ENCODE measurements around the gene SORCS3. TPM values are rescaled to one million over a fixed set of nuclear protein-coding genes. Genes with fewer than 3 reads are reported as not detected.

SORCS3 gene
- total and polyA plus RNA-seq, 4 donors: 0.14 TPM; not detected in 3

DNA sequence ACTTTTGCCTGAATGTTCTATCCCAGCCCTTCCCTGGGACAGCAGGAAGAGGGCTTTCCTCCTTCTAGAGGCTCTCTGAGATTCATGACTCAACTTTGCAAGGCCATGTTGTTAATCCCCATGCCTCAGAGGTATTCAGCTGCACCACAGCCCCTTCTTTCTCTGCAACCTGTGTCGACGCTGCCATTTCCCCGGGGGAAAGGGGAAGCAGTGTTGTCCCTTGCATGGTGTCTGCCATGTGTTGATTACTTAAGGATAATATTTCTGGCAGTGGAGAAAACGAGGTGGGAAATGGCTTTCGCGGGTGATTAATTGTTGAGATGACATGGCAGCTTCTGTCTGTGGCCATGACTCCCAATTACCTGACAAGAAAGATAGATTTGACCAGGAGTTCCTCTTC is 133.1 kb downstream of the SORCS3 start:
- Histone ChIP-seq H3K9ac (ENCODE audit: insufficient read depth in 1 of 2, low read length in 2 of 2) (no peak overlapping the region), H3K4me1 (ENCODE audit: control insufficient read depth in 5 of 5, insufficient read depth in 5 of 5, low read length in 5 of 5) (no peaks in the 10 kb centered on the region), H3K27ac (ENCODE audit: low read depth in 1 of 2, low read length in 1 of 2) (no peak overlapping the region), H3K27me3 (ENCODE audit: control insufficient read depth in 3 of 3, insufficient read depth in 3 of 3, low read length in 2 of 3) (peaks cover 0 to 2% (median 0%) of the 10 kb centered on the region in 3 donors), H3K9me3 (ENCODE audit: control insufficient read depth in 4 of 4, insufficient read depth in 3 of 4, low read length in 3 of 4) (peaks cover 0 to 2% (median 0%) of the 10 kb centered on the region in 4 donors), H3K36me3 (ENCODE audit: control insufficient read depth in 4 of 4, insufficient read depth in 4 of 4, low read length in 4 of 4) (no peaks in the 10 kb centered on the region), H3K4me3 (no peak overlapping the region)
- no peak for DNase-seq
- TF ChIP-seq, protein P1, sequence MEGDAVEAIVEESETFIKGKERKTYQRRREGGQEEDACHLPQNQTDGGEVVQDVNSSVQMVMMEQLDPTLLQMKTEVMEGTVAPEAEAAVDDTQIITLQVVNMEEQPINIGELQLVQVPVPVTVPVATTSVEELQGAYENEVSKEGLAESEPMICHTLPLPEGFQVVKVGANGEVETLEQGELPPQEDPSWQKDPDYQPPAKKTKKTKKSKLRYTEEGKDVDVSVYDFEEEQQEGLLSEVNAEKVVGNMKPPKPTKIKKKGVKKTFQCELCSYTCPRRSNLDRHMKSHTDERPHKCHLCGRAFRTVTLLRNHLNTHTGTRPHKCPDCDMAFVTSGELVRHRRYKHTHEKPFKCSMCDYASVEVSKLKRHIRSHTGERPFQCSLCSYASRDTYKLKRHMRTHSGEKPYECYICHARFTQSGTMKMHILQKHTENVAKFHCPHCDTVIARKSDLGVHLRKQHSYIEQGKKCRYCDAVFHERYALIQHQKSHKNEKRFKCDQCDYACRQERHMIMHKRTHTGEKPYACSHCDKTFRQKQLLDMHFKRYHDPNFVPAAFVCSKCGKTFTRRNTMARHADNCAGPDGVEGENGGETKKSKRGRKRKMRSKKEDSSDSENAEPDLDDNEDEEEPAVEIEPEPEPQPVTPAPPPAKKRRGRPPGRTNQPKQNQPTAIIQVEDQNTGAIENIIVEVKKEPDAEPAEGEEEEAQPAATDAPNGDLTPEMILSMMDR (IDR thresholded peaks at IDR 0.05; ENCODE audit: control extremely low read depth, extremely low read depth): no peak
- ATAC-seq (ENCODE audit: insufficient read depth, low FRiP score): no peak
- WGBS, 2 donors: 47 to 52% methylated on average over 6 of the region's 6 CpGs

DNA sequence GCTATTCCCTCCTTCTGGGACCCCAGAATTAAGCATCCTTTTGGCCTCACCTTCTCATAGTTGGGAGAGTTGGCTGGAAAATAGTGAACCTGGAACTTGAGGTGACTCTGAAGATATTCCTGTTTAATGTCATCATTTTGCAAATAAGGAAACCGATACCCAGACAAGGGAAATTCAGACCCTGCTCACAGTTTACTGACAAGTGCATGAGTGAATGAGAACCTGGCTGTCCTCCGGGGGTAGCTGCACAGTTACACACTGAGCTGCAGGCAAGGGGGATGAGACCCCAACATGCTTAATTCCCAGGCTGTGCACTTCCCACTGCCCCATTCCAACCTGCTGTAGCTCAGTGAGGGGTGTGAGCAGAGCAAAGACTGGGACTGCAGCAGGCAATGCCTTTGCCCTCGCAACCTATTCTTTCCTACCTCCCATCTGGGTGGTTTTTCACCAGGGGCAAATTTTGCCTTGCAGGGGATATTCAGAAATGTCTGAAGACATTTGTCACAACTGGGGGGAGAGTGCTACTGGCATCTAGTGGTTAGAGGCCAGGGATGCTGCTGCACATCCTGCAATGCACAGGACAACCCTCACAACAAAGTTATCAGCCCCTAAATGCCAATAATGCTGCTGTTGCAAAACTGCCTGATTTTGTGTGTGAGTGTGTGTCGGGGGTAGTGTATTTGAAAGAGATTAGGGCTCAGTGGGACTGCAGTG is 136.2 kb downstream of the SORCS3 start:
- no peak for DNase-seq
- peaks cover 0 to under 1% (median 0%) of the 10 kb centered on the region in 4 donors for H3K9me3 ChIP-seq (ENCODE audit: control insufficient read depth in 4 of 4, insufficient read depth in 3 of 4, low read length in 3 of 4)
- no peak overlapping the region for H3K27ac ChIP-seq (ENCODE audit: low read depth in 1 of 2, low read length in 1 of 2)
- no peaks in the 10 kb centered on the region for H3K36me3 ChIP-seq (ENCODE audit: control insufficient read depth in 4 of 4, insufficient read depth in 4 of 4, low read length in 4 of 4)
- WGBS, 2 donors: 72 to 77% methylated on average over 4 of the region's 4 CpGs
- no peaks in the 10 kb centered on the region for H3K4me1 ChIP-seq (ENCODE audit: control insufficient read depth in 5 of 5, insufficient read depth in 5 of 5, low read length in 5 of 5)
- peaks cover 0 to 3% (median 0%) of the 10 kb centered on the region in 3 donors for H3K27me3 ChIP-seq (ENCODE audit: control insufficient read depth in 3 of 3, insufficient read depth in 3 of 3, low read length in 2 of 3)
- H3K4me3 ChIP-seq: no peak overlapping the region
- no peak for ATAC-seq (ENCODE audit: insufficient read depth, low FRiP score)
- H3K9ac ChIP-seq (ENCODE audit: insufficient read depth in 1 of 2, low read length in 2 of 2): no peak overlapping the region
- TF ChIP-seq, protein P1 (IDR thresholded peaks at IDR 0.05; ENCODE audit: control extremely low read depth, extremely low read depth): no peak

DNA sequence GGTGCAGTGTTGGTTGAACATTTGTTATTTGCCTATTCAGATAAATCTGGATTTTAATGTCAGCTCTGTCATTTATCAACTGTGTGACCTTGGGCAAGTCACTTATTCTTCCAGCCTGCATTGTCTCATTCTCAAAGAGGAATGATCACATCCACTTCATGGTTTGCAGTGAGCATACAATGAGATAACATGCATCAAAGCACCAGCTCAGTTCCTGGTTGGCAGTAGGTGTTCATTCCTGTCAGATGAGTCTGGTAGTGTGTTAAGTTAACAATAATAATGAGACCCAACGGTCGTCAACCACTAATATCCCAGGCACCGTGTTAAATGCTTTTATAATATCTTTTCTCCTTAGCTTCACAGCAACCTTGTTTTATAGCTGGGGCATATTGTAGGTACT is 137.3 kb downstream of the SORCS3 start:
- no peak for DNase-seq
- TF ChIP-seq, protein P1 (IDR thresholded peaks at IDR 0.05; ENCODE audit: control extremely low read depth, extremely low read depth): no peak
- no peaks in the 10 kb centered on the region for H3K4me1 ChIP-seq (ENCODE audit: control insufficient read depth in 5 of 5, insufficient read depth in 5 of 5, low read length in 5 of 5)
- no peak overlapping the region for H3K27ac ChIP-seq (ENCODE audit: low read depth in 1 of 2, low read length in 1 of 2)
- no peak overlapping the region for H3K9ac ChIP-seq (ENCODE audit: insufficient read depth in 1 of 2, low read length in 2 of 2)
- ATAC-seq (ENCODE audit: insufficient read depth, low FRiP score): no peak
- peaks cover 0 to 1% (median 0%) of the 10 kb centered on the region in 4 donors for H3K9me3 ChIP-seq (ENCODE audit: control insufficient read depth in 4 of 4, insufficient read depth in 3 of 4, low read length in 3 of 4)
- no peaks in the 10 kb centered on the region for H3K36me3 ChIP-seq (ENCODE audit: control insufficient read depth in 4 of 4, insufficient read depth in 4 of 4, low read length in 4 of 4)
- WGBS, 2 donors: 87 to 90% methylated on average over 3 of the region's 3 CpGs
- H3K4me3 ChIP-seq: no peak overlapping the region
- peaks cover 0 to 3% (median 0%) of the 10 kb centered on the region in 3 donors for H3K27me3 ChIP-seq (ENCODE audit: control insufficient read depth in 3 of 3, insufficient read depth in 3 of 3, low read length in 2 of 3)

All from lung (tissue), 12 donors.